Muscle of leg (tissue), 11 donors: ENCODE results near the gene CEACAM6. TPM values are rescaled to one million over a fixed set of nuclear protein-coding genes. Genes with fewer than 3 reads are reported as not detected.

Experiments used
- DNase-seq: peaks from one replicate; pipeline ENCODE4 v3.0.0; 2013
- H3K27ac ChIP-seq: one replicate; pipeline ENCODE4 v1.5.1; 2013; ENCODE audit warnings: mild to moderate bottlenecking, low read length, control low read depth
- H3K27me3 ChIP-seq: one replicate; pipeline ENCODE4 v1.6.1; 2013; ENCODE audit warnings: low read length; ENCODE audit not compliant: control insufficient read depth, insufficient read depth
- H3K36me3 ChIP-seq: one replicate; pipeline ENCODE4 v1.6.1; 2013; ENCODE audit warnings: low read length; ENCODE audit not compliant: control insufficient read depth, insufficient read depth
- H3K4me1 ChIP-seq: one replicate; pipeline ENCODE4 v1.6.1; 2013; ENCODE audit warnings: low read length; ENCODE audit not compliant: control insufficient read depth, insufficient read depth
- H3K4me3 ChIP-seq: one replicate; pipeline ENCODE4 v1.5.1; 2013; ENCODE audit warnings: low read length, control low read depth
- H3K9me3 ChIP-seq: replicated peaks from 2 replicates; pipeline ENCODE4 v1.6.1; 2013; ENCODE audit warnings: low read depth, low read length; ENCODE audit not compliant: control insufficient read depth
- WGBS: methylation state at CpG from one replicate; pipeline ENCODE4 v1.1.5; 2013; ENCODE audit warnings: missing lambda C conversion rate; ENCODE audit not compliant: insufficient coverage; 5-methylcytosine and 5-hydroxymethylcytosine counted together
- polyA plus RNA-seq, 8 donors: library from polyadenylated mRNA; unstranded; fragments of 120-200 nt; gene quantifications; one replicate each; pipeline versions ENCODE4 v1.2.1 to v1.2.3, GENCODE V29; 2013; ENCODE audit warnings: inconsistent platforms in 1 of 8, low replicate concordance in 1 of 8; ENCODE audit not compliant: insufficient read length in 8 of 8, insufficient read depth in 1 of 8
- total RNA-seq: library from RNA; stranded (reverse); fragments of 120-200 nt; gene quantifications from one replicate; pipeline ENCODE4 v1.2.4, GENCODE V29; 2013

CEACAM6 gene
- total and polyA plus RNA-seq, 9 donors: 0.04 to 0.70 (median 0.39) TPM

GRCh38 chr19:41718761-41719160 lies 36.6 kb upstream of the CEACAM6 start:
- H3K27ac ChIP-seq: no peak overlapping the region
- no peaks in the 10 kb centered on the region for H3K36me3 ChIP-seq
- H3K4me1 ChIP-seq: no peaks in the 10 kb centered on the region
- no peak for DNase-seq
- H3K9me3 ChIP-seq: no peaks in the 10 kb centered on the region
- 76% methylated on average over 6 of the region's 6 CpGs for WGBS
- H3K4me3 ChIP-seq: no peak overlapping the region
- H3K27me3 ChIP-seq: no peaks in the 10 kb centered on the region

- Histone ChIP-seq H3K9me3 (no peaks in the 10 kb centered on the region), H3K27me3 (no peaks in the 10 kb centered on the region), H3K36me3 (no peaks in the 10 kb centered on the region), H3K4me3 (no peak overlapping the region), H3K27ac (no peak overlapping the region), H3K4me1 (no peaks in the 10 kb centered on the region)
- no peak for DNase-seq
- WGBS: 92% methylated on average over 2 of the region's 3 CpGs
Measured at GRCh38 chr19:41720103-41720502, 35.2 kb upstream of the CEACAM6 start.

- H3K27me3 ChIP-seq: no peaks in the 10 kb centered on the region
- H3K4me1 ChIP-seq: no peaks in the 10 kb centered on the region
- H3K9me3 ChIP-seq: no peaks in the 10 kb centered on the region
- no peak overlapping the region for H3K4me3 ChIP-seq
- no peaks in the 10 kb centered on the region for H3K36me3 ChIP-seq
- DNase-seq: no peak
- 22% methylated on average over 4 of the region's 5 CpGs for WGBS
- no peak overlapping the region for H3K27ac ChIP-seq
Measured at GRCh38 chr19:41726493-41726892, 28.8 kb upstream of the CEACAM6 start.

GRCh38 chr19:41734156-41734555 lies 21.2 kb upstream of the CEACAM6 start:
- H3K27ac ChIP-seq: no peak overlapping the region
- H3K36me3 ChIP-seq: no peaks in the 10 kb centered on the region
- H3K27me3 ChIP-seq: no peaks in the 10 kb centered on the region
- no peaks in the 10 kb centered on the region for H3K9me3 ChIP-seq
- no peaks in the 10 kb centered on the region for H3K4me1 ChIP-seq
- H3K4me3 ChIP-seq: no peak overlapping the region
- 64% methylated on average over 3 of the region's 4 CpGs for WGBS
- DNase-seq: no peak

- WGBS: no CpG with 5 or more reads among the region's 3 CpGs
- Histone ChIP-seq H3K27ac (no peak overlapping the region), H3K27me3 (no peaks in the 10 kb centered on the region)
Measured at GRCh38 chr19:41734585-41734984, 20.7 kb upstream of the CEACAM6 start.

GRCh38 chr19:41735071-41735600 lies 20.2 kb upstream of the CEACAM6 start:
- no CpG with 5 or more reads among the region's 5 CpGs for WGBS
- H3K9me3 ChIP-seq: no peaks in the 10 kb centered on the region
- no peak overlapping the region for H3K27ac ChIP-seq
- H3K4me3 ChIP-seq: no peak overlapping the region
- no peaks in the 10 kb centered on the region for H3K27me3 ChIP-seq
- H3K36me3 ChIP-seq: no peaks in the 10 kb centered on the region
- H3K4me1 ChIP-seq: no peaks in the 10 kb centered on the region
- DNase-seq: no peak

More at GRCh38 chr19:41734585-41734984, 20.7 kb upstream of the CEACAM6 start:
- DNase-seq: no peak
- H3K4me3 ChIP-seq: no peak overlapping the region
- no peaks in the 10 kb centered on the region for H3K4me1 ChIP-seq
- no peaks in the 10 kb centered on the region for H3K9me3 ChIP-seq
- H3K36me3 ChIP-seq: no peaks in the 10 kb centered on the region

GRCh38 chr19:41739361-41739760 lies 16.0 kb upstream of the CEACAM6 start:
- DNase-seq: no peak
- WGBS: 53% methylated on average over 2 of the region's 3 CpGs
- Histone ChIP-seq H3K27me3 (no peaks in the 10 kb centered on the region), H3K4me3 (no peak overlapping the region), H3K4me1 (no peaks in the 10 kb centered on the region), H3K9me3 (no peaks in the 10 kb centered on the region), H3K36me3 (no peaks in the 10 kb centered on the region), H3K27ac (no peak overlapping the region)

GRCh38 chr19:41740415-41741243 lies 14.7 kb upstream of the CEACAM6 start:
- Histone ChIP-seq H3K4me3 (no peak overlapping the region), H3K27me3 (peaks cover 3% of the 10 kb centered on the region), H3K27ac (no peak overlapping the region), H3K36me3 (no peaks in the 10 kb centered on the region), H3K4me1 (no peaks in the 10 kb centered on the region), H3K9me3 (no peaks in the 10 kb centered on the region)
- 87% methylated on average over 2 of the region's 5 CpGs for WGBS
- DNase-seq: no peak

GRCh38 chr19:41741244-41741554 lies 14.1 kb upstream of the CEACAM6 start:
- no peaks in the 10 kb centered on the region for H3K4me1 ChIP-seq
- no peak for DNase-seq
- peaks cover 5% of the 10 kb centered on the region for H3K27me3 ChIP-seq
- no peak overlapping the region for H3K4me3 ChIP-seq
- H3K9me3 ChIP-seq: no peaks in the 10 kb centered on the region
- H3K27ac ChIP-seq: no peak overlapping the region
- no peaks in the 10 kb centered on the region for H3K36me3 ChIP-seq
- WGBS: 100% methylated on average over 1 of the region's 2 CpGs

DNA sequence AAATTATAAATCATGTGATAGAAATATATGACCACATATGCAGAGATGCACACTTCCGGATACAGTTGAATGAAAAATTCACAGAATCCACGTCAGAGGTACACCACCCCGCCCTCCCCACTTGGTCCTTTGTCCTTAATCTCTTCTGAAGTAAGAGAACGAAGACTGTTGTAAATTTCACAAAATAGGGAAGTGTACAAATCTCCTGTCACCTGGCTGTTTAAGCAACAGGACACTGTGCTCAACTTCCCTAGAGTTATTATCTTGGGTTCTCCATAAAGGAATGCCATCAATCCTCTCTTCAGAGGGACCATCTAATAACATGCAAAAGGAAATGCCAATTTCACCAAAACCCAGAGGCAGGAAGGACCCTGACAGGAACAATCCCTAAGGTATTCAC lies 10.5 kb upstream of the CEACAM6 start:
- H3K4me1 ChIP-seq: no peaks in the 10 kb centered on the region
- no peak overlapping the region for H3K27ac ChIP-seq
- no peak for DNase-seq
- peaks cover 7% of the 10 kb centered on the region for H3K27me3 ChIP-seq
- no peaks in the 10 kb centered on the region for H3K9me3 ChIP-seq
- no CpG with 5 or more reads among the region's 4 CpGs for WGBS
- H3K4me3 ChIP-seq: no peak overlapping the region
- no peaks in the 10 kb centered on the region for H3K36me3 ChIP-seq
